Measurements from ENCODE around the gene NPC1L1.

NPC1L1 gene, protein sequence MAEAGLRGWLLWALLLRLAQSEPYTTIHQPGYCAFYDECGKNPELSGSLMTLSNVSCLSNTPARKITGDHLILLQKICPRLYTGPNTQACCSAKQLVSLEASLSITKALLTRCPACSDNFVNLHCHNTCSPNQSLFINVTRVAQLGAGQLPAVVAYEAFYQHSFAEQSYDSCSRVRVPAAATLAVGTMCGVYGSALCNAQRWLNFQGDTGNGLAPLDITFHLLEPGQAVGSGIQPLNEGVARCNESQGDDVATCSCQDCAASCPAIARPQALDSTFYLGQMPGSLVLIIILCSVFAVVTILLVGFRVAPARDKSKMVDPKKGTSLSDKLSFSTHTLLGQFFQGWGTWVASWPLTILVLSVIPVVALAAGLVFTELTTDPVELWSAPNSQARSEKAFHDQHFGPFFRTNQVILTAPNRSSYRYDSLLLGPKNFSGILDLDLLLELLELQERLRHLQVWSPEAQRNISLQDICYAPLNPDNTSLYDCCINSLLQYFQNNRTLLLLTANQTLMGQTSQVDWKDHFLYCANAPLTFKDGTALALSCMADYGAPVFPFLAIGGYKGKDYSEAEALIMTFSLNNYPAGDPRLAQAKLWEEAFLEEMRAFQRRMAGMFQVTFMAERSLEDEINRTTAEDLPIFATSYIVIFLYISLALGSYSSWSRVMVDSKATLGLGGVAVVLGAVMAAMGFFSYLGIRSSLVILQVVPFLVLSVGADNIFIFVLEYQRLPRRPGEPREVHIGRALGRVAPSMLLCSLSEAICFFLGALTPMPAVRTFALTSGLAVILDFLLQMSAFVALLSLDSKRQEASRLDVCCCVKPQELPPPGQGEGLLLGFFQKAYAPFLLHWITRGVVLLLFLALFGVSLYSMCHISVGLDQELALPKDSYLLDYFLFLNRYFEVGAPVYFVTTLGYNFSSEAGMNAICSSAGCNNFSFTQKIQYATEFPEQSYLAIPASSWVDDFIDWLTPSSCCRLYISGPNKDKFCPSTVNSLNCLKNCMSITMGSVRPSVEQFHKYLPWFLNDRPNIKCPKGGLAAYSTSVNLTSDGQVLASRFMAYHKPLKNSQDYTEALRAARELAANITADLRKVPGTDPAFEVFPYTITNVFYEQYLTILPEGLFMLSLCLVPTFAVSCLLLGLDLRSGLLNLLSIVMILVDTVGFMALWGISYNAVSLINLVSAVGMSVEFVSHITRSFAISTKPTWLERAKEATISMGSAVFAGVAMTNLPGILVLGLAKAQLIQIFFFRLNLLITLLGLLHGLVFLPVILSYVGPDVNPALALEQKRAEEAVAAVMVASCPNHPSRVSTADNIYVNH (N-terminal part only)

DNA sequence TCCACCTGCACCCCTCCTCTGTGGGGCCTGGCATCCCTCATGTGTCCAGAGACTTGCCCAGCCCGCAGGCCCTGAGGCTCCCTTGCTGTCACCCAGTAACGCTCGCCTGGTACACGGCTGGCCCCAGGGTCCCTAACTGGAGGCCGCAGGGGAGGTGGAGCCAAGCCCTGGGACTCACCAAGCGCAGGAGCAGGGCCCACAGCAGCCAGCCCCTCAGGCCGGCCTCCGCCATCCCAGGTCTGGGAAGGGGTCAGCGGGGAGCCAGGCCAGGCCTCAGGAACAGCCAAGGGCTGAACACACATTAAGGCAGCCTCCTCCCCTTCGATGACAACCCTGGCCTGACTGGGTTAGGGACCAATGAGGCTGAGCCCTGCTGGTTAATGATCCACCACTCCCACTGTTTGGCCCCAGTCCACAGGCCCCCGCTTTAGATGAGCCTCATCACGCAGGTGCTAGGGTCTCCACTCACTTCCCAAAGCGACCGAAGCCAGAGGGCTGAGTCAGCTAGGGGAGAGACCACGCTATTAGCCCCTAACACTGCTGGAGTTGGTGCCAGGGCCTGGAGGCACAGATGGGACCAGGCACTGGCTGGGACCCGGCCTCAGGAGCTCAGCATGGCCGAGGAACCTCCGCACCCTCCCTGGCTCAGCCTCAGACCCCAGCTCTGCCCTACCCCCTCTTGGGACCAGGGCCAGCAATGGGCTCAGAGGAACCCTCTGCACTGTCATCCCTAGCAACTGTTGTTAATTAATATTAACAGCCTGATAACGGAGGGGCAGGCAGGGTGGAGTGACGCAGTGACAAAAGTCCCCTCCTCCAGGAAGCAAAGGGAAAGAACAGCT lies at the start of gene NPC1L1:
Gene NPC1L1, minus strand, starts transcription at position 303 of the 842 bp plus-strand sequence. Its CDS starts 71 bp downstream, at position 232.
- no peak for DNase-seq

DNA sequence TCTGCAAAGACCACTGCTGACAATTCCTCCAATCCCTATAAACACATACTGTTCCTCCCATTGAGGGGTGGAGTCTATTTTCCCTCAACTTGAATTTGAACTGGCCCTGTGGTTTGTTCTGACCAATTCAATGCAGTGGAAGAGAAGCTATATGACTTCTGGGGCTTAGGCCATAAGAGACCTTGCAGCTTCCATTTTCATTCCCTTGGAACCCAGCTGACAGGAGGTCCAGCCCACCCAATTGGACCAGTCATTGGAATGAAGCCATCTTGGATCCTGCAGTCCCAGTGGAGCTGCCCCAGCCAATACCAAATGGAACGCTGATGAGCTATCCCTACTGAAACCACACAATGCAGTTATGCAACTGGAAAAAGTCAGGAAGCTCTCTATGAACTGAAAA lies 49.8 kb upstream of the NPC1L1 start:
- no peak for DNase-seq

DNA sequence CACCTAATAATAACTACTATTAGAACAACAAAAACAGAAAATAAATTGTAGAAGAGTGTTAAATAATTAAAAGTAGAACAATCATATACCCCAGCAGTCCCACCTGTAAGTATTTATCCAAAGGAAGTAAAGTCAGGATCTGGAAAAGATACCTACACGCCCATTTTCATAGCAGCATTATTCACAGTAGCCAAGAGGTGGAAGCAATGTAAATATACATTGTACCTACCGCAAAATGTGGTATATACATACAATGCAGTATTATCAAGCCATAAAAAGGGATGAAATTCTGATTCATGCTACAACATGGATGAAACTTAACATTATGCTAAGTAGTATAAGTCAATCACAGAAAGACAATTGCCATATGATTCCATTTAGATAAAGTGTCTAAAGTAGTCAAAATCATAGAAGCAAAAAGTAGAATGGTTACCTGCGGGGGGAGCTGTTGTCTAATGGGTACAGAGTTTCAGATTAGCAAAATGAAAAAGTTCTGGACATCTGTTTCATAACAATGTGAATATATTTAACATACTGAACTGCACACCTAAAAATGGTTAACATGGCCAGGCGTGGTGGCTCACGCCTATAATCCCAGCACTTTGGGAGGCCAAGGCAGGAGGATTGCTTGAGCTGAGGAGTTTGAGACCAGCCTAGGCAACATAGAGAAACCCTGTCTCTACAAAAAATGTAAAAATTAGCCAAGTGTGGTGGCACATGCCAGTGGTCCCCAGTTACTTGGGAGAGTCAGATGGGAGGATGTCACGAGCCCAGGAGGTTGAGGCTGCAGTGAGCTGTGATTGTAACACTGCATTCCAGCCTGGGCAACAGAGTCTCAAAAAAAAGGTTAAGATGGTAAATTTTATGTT lies 46.9 kb upstream of the NPC1L1 start:
- DNase-seq = peak; percentile 90 to 98

DNA sequence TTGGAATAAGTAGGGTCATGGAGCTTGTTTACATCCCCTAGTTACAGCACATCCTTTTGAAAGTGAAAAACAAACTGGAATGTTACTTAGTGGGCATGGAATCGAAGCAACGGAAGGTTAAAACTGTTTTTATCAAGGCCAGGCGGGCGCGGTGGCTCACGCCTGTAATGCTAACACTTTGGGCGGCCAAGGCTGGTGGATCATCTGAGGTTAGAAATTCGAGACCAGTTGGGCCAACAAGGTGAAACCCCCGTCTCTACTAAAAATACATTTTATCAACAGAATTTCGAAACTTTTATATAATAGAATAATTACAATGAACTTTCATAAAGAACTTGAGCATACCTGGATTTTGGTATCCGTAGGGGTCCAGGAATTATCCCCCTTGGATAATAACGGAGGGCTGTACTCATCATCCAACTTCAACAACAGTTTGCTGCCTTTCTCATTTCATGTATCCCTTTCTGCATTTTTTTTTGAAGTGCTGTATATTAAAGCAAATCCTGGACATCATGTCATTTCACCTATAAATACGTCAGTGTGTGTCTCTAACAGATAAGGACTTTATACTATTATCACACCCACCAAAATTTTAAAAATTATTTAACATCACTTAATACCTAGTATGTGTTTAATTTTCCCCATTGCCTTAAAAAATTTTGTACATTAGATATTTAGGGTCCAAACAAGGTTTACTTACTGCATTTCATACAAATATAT lies 42.2 kb upstream of the NPC1L1 start:
- DNase-seq = no peak

DNA sequence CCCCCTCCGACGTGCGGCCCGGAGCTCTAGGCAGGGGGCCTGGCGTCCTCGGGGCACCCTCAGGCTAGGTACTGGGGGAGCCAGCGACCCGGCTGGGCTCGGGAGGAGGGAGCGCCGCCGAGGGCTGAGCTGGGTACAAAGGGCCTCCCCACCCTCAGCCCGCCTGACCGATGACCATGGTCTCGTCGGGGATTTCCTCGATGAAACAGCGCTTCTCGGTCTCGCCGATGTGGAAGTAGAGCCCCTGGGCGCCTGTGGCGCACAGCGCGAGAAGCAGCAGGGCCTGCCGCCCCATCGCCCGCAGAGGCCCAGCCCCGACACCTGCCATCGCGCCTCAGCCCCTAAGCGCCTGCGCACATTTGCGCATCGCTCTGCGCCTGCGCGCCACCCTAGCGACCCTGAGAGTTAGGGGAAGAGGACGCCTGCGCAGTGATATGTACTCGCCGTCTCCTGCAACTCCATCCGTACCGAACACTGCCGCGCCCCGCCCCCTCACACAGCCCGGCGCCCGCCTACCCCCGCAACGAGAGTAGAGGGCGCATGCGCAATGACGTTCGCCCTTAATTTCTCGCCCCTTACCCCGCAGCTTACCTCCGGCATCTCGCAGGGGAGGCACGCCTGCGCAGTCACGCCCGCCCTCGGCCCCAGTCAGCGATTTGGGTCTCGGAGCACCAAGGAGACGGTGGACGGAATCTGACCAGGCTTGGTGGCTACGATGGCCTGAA lies 40.9 kb upstream of the NPC1L1 start, which contains the start of gene TMED4:
Gene TMED4, minus strand, starts transcription at position 353 of the 725 bp plus-strand sequence. Its CDS starts 25 bp downstream, at position 328.
- DNase-seq = peak; percentile 100

DNA sequence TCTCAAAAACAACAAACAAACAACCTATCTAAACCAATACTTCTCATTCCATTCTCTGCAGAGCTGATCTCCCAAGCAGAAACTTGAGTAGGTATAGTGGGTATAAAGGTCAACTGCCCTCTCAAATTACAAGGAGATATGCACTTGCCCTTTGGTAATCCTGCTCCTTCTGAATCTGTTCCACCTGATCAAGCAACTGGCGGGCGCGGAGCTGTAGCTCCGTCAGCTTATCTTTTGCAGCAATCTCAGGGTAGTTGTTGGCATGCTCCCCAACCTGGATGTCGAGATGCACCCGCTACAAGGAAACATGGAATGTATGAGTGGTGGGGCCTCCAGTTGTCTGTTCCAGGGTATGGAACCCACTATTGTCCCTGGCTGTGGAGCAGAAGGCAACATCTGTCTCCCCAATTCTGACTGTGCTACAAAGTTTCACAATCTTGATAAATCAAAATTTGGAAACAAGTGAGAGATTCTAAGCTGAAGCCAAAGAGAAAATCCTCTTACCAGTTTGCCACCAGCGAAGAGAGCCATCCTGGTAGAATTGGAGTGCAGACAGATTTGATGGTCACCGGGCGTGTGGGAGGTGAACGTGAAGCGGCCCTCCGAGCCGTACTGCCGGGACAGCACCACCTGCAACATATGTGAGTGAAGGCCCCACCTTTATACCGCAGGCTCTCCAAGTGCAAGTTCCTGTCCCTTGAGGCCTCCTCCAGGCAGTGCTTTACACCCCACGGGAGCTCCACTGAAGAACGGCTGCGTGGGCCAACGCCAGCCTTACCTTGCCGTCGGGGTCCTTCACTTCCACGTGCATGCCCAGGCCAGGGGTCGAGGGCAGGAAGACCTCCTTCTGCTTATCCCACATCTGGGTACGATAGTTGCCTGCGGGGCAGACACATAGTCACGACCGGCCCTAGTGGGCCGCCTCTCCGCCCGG lies 40.1 kb upstream of the NPC1L1 start:
- peak in 1 of 2 experiments; percentile 33 for DNase-seq

DNA sequence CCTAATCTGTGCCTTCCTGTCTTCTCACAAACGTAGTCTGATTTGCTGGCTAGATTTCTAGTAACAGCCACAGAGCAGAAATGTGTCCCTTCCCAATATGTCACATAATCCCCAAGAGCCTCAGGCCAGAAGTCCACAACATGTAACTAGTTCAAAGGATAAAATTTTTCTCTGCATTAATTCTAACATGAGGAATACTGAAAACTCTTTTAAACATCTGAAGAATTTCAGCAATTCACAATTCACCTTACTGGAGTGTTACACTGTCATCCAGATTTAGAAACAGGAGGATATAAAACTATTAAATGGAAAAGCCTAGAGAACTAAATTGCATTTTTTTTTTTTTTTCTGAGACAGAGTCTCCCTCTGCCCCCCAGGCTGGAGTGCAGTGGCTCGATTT lies 35.1 kb upstream of the NPC1L1 start:
- DNase-seq = no peak

DNA sequence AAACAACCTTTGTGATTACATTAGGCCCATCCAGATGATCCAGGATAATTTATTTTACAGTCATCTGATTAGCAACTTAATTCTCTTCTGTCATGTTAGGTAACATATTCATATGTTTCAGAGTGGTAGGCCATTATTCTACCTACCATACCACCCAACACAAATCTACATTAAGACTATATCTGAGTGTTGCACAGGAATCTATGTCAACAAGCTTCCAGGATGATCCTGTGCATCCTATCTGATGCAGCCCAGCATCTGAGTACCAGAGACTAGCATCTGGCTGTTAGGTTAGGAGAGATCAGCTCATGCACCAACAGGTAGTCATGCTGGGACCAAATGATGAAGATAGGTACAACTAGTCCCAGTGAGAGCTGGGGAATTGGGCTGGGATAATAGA lies 33.9 kb upstream of the NPC1L1 start:
- no peak for DNase-seq

DNA sequence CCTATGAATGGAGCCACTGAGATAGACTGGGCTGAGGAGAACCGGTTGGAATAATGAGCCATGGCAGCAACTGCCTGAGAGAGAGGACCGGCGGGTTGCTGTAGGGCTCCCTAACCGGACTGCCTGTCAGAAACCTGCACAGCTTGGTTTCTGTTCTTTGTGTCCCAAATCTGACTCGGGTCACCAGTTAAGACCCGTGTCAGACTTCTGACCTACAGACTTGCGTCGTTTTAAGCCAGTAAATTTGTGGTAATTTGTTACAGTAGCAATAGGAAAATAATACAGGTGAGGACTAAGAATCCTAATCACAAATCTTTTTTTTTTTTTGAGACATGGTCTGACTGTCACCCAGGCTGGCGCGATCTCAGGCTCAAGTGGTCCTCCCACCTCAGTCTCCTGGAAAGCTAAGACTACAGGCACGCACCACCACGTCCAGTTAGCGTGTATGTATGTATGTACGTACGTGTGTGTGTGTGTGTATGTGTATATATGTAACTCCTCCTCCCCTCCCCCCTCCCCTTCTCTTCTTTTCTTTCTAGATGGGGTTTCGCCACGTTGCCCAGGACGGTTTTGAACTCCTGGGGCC lies 33.2 kb upstream of the NPC1L1 start:
- no peak for DNase-seq

DNA sequence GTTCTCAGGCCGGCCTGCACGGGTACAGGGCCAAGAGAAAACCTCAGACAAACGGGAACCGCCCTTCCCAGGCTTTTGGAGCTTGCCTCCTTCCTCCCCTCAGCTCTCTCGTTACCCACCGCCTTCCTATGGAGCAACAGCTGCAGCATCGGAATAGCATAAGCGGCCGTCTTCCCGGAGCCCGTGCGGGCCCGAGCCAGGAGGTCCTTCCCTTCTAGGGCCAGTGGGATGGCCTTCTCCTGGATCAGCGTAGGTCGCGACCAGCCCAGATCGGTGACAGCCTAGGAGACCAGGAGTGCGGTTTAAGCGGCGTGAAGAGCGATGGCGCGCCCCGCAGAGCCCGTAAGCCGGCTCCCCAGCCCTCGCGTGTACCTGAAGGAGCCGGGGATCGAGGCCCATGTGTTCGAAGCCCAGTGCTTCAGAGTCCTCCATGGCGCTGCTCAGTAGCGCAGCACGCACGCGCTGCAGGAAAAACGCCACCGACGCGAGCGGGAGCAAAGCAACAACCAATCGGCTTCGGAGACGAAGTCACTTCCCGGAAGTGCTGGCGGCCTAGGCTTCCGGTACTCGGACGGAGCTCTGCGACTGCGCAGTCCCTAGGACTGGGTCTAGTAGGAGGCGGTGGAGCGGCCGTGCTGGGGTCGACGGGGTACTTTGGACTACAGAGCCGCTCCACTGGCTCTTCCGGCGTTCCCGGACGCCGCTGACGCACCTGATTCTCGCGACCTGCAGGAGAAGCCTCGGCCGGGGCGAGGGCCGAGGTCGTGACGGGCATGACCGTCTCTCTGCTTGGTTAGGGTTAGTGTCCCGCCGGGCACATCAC lies 32.5 kb upstream of the NPC1L1 start, which contains the start of gene DDX56:
Gene DDX56, minus strand, starts transcription at position 445 of the 823 bp plus-strand sequence. Its CDS starts 13 bp downstream, at position 432.
- DNase-seq = peak; percentile 99

DNA sequence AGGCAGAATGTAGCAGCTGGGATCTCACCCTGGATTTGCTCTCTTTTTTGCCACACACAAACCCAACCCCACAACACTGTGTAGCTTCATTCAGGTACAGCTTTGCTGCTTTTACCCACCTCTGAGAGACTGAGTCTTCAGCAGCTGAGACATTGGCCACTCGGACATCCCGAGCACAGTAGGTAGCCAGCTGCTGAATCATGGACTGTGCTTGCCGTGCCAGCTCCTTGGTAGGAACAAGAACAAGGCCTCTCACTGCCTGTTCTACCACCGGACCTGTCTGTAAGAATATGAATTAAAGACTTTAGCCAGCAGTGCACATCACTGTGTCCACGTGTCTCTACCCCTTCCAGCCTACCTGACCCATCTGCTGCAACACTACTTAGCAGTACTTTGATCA lies 31.6 kb upstream of the NPC1L1 start:
- no peak for DNase-seq

DNA sequence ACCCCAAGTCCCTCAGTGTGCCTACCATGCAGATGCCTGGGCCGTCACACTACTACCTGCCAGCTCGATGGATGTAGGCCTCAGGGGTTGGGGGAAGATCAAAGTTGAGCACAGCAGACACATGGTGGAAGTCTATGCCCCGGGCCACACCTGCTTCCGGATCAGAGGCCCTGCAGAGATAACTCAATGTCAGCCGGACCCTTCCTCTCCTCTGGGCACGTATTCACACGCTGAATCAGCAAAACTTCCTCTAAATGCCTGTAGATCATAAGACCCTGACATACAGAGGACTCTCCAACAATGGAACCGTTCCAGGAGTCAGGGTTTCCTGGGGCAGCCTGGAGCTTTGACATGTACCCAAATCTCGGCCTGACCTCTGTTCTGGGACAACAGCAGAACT lies 28.8 kb upstream of the NPC1L1 start:
- no peak for DNase-seq

DNA sequence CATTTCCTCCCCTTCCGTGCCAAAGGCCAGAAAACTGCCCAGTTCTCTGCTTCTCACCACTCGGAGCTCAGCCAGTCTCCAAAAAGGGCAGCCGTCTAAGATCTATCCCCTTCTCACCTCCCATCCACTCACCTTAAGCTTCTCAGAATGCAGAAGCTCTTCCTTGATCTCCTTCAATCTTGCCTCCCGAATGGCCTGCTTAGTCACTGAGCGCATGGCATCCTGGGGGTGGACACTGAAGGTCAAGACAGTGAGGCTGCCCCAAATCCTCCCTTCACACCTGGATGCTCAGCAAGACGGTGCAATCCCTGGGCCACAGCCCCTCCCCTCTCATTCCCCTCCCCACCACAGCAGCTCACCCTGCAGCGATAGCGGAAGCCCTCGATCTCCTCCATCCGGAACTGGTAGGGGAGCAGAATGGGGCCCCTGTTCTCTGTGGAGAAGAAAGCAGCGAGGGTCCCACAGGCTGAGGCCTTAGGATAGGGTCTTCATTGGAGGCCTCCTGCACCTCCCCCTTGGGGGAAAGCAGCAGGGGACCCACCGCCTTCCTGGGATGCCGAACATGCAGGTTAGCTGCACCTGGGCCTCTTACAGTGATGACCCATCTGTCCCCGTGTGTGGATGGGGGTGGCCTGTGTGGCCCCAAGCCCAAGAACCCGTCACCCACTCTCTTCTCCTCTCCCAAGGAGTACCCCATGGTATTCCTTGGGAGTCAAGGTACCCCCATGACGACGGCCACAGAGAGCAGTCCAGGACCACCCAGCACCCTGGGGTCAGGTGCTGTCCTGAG lies 27.8 kb upstream of the NPC1L1 start:
- DNase-seq = no peak

DNA sequence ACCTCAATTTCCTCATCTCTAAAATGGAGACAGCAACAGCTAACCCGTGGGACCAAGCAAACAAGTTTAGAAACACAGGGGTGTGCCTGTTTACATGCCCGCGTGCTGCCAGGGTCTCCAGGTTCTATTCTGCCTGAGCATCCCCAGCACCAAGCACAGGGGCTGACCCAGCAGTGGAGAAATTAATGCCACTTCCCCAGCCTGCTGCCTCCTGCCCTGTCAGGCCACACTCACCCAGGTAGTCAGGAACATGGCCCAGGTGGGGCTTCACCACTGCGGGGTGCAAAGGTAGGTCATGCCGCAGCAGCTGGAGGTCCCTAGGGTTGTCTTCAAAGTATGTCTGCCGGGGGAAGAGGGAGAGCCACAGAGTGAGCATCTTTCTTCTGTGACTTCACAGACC lies 26.8 kb upstream of the NPC1L1 start:
- DNase-seq = no peak

DNA sequence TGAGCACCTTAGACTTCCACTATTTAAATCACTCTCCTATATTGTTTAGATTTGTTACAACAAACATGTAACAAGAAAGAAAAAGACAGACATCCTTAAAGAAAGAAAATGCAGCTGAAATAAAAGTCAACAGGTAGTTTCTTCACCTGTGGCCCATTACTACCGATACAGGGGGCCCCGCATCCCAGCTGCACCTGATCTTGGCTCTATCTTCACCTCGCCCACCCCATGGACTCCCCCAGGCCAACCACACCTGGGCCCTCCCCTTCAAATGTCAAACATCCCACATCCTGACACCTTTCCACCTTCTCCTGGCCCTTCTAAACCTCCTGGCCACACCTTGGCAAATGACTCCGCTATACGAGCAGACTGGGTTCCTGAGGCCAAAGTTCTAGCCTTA lies 25.6 kb upstream of the NPC1L1 start:
- no peak for DNase-seq
